Osteocyte (in vitro differentiated cells): ENCODE measurements around the gene F8. TPM values are rescaled to one million over a fixed set of nuclear protein-coding genes. Genes with fewer than 3 reads are reported as not detected.

Source experiments
- DNase-seq: peaks from one replicate; pipeline ENCODE4 v3.0.0; 2021; ENCODE audit warnings: mixed read lengths; ENCODE audit not compliant: unreplicated experiment; ENCODE audit errors: extremely low spot score
- H3K27ac Mint-ChIP-seq: one replicate; pipeline ENCODE4 v1.8.0; 2021; ENCODE audit warnings: mild to moderate bottlenecking, mixed read lengths; ENCODE audit not compliant: unreplicated experiment
- H3K27me3 Mint-ChIP-seq: one replicate; pipeline ENCODE4 v1.8.0; 2021; ENCODE audit warnings: mixed read lengths; ENCODE audit not compliant: unreplicated experiment
- H3K36me3 Mint-ChIP-seq: one replicate; pipeline ENCODE4 v1.8.0; 2021; ENCODE audit warnings: mixed read lengths; ENCODE audit not compliant: unreplicated experiment
- H3K4me1 Mint-ChIP-seq: one replicate; pipeline ENCODE4 v1.8.0; 2021; ENCODE audit warnings: mixed read lengths; ENCODE audit not compliant: unreplicated experiment
- H3K4me3 Mint-ChIP-seq: one replicate; pipeline ENCODE4 v1.8.0; 2021; ENCODE audit warnings: mild to moderate bottlenecking, moderate library complexity, mixed read lengths; ENCODE audit not compliant: unreplicated experiment
- H3K9me3 Mint-ChIP-seq: one replicate; pipeline ENCODE4 v1.8.0; 2021; ENCODE audit warnings: mixed read lengths; ENCODE audit not compliant: unreplicated experiment
- CTCF ChIP-seq: fragments of 200-600 bp; sonication (generic); IDR thresholded peaks from 2 replicates; pipeline ENCODE4 v1.5.0; 2021; ENCODE audit warnings: antibody characterized with exemption, mild to moderate bottlenecking, moderate library complexity
- total RNA-seq: library from RNA; stranded (reverse); gene quantifications from 2 replicates; pipeline ENCODE4 v1.2.1, GENCODE V29; 2021

F8 gene
- total RNA-seq, 1 donor from 2014 or later = 2.2 TPM

- no peak overlapping the region for H3K27ac Mint-ChIP-seq
- TF ChIP-seq CTCF = peak; percentile 57
Measured at GRCh38 chrX:154840856-154841255, 181.7 kb downstream of the F8 start.

GRCh38 chrX:154836163-154836562 lies 186.4 kb downstream of the F8 start:
- Mint-ChIP-seq H3K4me3 (no peak overlapping the region), H3K9me3 (peaks cover 3% of the 10 kb centered on the region), H3K36me3 (no peaks in the 10 kb centered on the region), H3K27me3 (peaks cover 7% of the 10 kb centered on the region), H3K27ac (no peak overlapping the region), H3K4me1 (no peaks in the 10 kb centered on the region)
- TF ChIP-seq CTCF = no peak
- no peak for DNase-seq

More at GRCh38 chrX:154840856-154841255, 181.7 kb downstream of the F8 start:
- H3K36me3 Mint-ChIP-seq = no peaks in the 10 kb centered on the region
- DNase-seq = no peak
- peaks cover 3% of the 10 kb centered on the region for H3K9me3 Mint-ChIP-seq
- no peak overlapping the region for H3K4me3 Mint-ChIP-seq
- peaks cover 5% of the 10 kb centered on the region for H3K27me3 Mint-ChIP-seq
- no peaks in the 10 kb centered on the region for H3K4me1 Mint-ChIP-seq

GRCh38 chrX:154834562-154834961 lies 188.0 kb downstream of the F8 start, which contains the start of gene SMIM9:
TSS of gene SMIM9 (minus strand) at chrX:154834662. CDS start at chrX:154830856, 3,806 bp downstream.
- Mint-ChIP-seq H3K27ac (no peak within 1 kb of the TSS), H3K27me3 (peaks cover 15% of the 10 kb centered on the region), H3K36me3 (peaks cover 2% of the 10 kb centered on the region), H3K4me1 (no peaks in the 10 kb centered on the region), H3K4me3 (no peak within 1 kb of the TSS), H3K9me3 (peaks cover 6% of the 10 kb centered on the region)
- no peak for TF ChIP-seq CTCF
- DNase-seq = no peak

GRCh38 chrX:154833746-154834274 lies 188.7 kb downstream of the F8 start:
- Mint-ChIP-seq H3K27ac (no peak overlapping the region), H3K4me3 (no peak overlapping the region), H3K9me3 (peaks cover 6% of the 10 kb centered on the region), H3K27me3 (peaks cover 15% of the 10 kb centered on the region), H3K36me3 (peaks cover 2% of the 10 kb centered on the region), H3K4me1 (no peaks in the 10 kb centered on the region)
- no peak for DNase-seq
- TF ChIP-seq CTCF = no peak

GRCh38 chrX:154829926-154830442 lies 192.5 kb downstream of the F8 start:
- no peak for TF ChIP-seq CTCF
- Mint-ChIP-seq H3K4me3 (no peak overlapping the region), H3K27ac (no peak overlapping the region), H3K4me1 (no peaks in the 10 kb centered on the region), H3K27me3 (peaks cover 13% of the 10 kb centered on the region), H3K9me3 (peaks cover 10% of the 10 kb centered on the region), H3K36me3 (peaks cover 2% of the 10 kb centered on the region)
- no peak for DNase-seq
